GM21786 (cell line): ENCODE results near the gene PRSS50.
"Not testable (repeated sequence)": the region's sequence is repeated elsewhere in the genome, so short reads cannot be mapped to it uniquely, and the experiment has no call there.

ENCODE experiments used
- ATAC-seq: cut with Tn5 transposase; IDR thresholded peaks from one replicate; pipeline ENCODE4 v1.9.1; 2021; ENCODE audit not compliant: unreplicated experiment

PRSS50 gene

GRCh38 chr3:46717447-46718231 is at the start of gene PRSS50:
Gene PRSS50 (minus strand): TSS chr3:46717869. CDS start chr3:46717824, 45 bp downstream.
- no peak for ATAC-seq

- no peak for ATAC-seq
Observed at GRCh38 chr3:46764206-46764605, 46.5 kb upstream of the PRSS50 start.

DNA sequence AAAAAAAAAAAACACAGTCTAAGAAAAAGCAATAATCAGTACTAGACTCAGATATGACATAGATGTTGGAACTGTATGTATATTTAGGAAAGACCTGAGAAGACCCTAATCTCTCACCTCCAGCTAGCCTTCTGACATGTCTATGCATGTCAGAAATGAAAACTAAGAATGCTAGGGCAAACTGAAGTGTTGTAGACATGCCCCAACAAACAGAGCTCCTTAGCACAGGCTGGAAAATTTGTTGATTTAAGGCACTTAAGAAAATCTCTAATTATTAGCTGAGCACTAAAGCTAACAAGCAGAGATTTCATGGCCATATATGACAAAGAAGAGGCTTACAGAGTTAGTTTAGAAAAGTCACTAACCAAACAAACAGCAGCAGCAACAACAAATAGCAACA is 45.5 kb upstream of the PRSS50 start:
- no peak for ATAC-seq

DNA sequence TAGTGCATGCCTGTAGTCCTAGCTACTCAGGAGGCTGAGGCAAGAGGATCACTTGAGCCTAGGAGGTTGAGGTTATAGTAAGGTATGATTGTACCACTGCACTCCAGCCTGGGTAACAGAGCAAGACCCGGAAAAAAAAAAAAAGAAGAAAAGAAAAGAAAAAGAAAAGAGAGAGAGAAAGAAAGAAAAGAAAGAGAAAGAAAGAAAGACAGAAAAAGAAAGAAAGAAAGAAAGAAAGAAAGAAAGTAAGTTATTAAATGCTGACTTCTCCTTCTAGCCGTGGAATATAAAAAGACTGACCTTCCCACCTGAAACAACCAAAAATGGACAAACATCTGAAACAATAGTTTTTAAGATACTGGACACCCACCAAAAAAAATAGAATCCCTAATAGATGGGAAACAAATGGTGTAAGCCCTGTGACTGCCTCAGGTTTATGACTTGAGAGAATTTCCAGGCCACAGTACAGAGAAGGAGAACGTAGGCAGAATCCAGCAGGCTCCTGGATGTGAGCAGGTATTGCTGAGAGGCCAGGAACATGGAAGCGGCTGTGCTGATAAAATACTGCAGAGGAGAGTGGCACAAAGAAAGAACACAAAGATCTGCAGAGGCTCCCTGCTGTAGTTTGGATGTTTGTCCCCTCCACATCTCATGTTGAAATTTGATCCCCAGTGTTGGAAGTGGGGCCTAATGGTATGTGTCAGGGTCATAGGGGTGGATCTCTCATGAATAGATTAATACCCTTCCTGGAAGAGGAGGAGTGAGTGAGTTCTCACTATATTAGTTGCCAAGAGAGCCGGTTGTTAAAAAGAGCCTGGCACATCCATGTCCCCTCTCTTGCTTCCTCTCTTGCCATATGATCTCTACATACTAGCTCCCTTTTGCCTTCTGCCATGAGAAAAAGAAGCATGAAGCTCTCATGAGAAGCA is 41.8 kb upstream of the PRSS50 start:
- no peak for ATAC-seq

- no peak for ATAC-seq
Observed at GRCh38 chr3:46756642-46757041, 39.0 kb upstream of the PRSS50 start.

- ATAC-seq = no peak
Observed at GRCh38 chr3:46755646-46756045, 38.0 kb upstream of the PRSS50 start.

DNA sequence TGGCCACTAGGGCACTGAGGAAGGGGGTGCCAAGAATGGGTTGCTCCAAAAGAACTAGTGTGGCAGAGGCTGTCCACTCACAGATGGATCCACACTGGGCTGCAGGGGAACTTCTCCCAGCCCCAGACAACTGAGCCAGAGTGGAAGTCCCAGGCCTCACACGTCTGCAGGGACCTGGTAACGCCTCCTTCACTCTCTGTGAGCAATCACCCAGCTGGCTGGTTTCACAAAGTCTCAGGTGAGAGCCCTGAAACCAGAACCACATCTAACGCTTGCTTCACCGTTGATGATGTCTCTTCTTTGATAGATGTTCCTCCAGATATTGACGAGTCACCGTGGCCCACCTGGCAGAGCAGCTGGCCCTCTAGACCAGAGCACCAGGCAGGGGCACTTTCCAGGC is 35.5 kb upstream of the PRSS50 start:
- not testable (repeated sequence) for ATAC-seq

- no peak for ATAC-seq
Observed at GRCh38 chr3:46750555-46751038, 32.9 kb upstream of the PRSS50 start.

- no peak for ATAC-seq
Observed at GRCh38 chr3:46749129-46749528, 31.5 kb upstream of the PRSS50 start.

- ATAC-seq = no peak
Observed at GRCh38 chr3:46748170-46748569, 30.5 kb upstream of the PRSS50 start.

DNA sequence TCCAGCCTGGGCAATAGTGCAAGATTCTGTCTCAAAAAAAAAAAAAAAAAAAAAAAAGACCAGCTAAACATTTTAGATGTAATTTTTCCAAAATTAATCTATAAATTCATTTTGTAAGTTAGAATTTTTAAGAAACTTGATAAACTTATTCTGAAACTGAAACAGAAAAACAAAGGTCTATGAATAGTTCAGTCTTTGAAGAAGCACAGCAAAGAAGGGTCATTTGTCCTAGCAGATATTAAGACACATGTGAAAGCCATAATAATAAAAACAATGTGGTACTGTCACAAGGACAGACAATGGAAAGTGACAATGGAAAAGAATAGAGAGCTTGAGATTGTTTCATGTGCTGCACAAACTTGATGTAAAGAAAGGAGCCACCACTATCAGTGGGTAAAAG is 29.0 kb upstream of the PRSS50 start:
- ATAC-seq = no peak

- no peak for ATAC-seq
Observed at GRCh38 chr3:46742992-46743585, 25.4 kb upstream of the PRSS50 start.

GRCh38 chr3:46739565-46739964 is 21.9 kb upstream of the PRSS50 start:
- not testable (repeated sequence) for ATAC-seq

- ATAC-seq = no peak
Observed at GRCh38 chr3:46737329-46737731, 19.7 kb upstream of the PRSS50 start.

- ATAC-seq = no peak
Observed at GRCh38 chr3:46736006-46736872, 18.6 kb upstream of the PRSS50 start.

GRCh38 chr3:46734773-46735172 is 17.1 kb upstream of the PRSS50 start:
- no peak for ATAC-seq

GRCh38 chr3:46733026-46733800 is 15.5 kb upstream of the PRSS50 start:
- ATAC-seq = no peak

GRCh38 chr3:46731795-46732194 is 14.1 kb upstream of the PRSS50 start:
- no peak for ATAC-seq

GRCh38 chr3:46730819-46731218 is 13.2 kb upstream of the PRSS50 start:
- no peak for ATAC-seq

GRCh38 chr3:46729038-46729437 is 11.4 kb upstream of the PRSS50 start:
- ATAC-seq = no peak
